HL-60/S4 treated with phorbol 12-myristate 13-acetate at 8.2 ng/mL for 4 days and 3 days (cell line): Measurements from ENCODE around the gene GPHN.

Experiments used
- in situ Hi-C: fragments of 300-500 bp; cut with MboI; formaldehyde crosslinking; loops from 2 replicates; pipeline ENCODE4 v1.15.0; 2022; ENCODE audit warnings: low sequenced_read_pairs

GPHN gene

GRCh38 chr14:66596241-66596985 is 88.5 kb downstream of the GPHN start:
- in situ Hi-C loops, result no loop called here

GRCh38 chr14:66600416-66600815 is 92.5 kb downstream of the GPHN start:
- in situ Hi-C loops, result no loop called here

- in situ Hi-C loops, result no loop called here
Observed at GRCh38 chr14:66601932-66602578, 94.1 kb downstream of the GPHN start.

- in situ Hi-C loops, result no loop called here
Observed at GRCh38 chr14:66603945-66604344, 96.0 kb downstream of the GPHN start.

- in situ Hi-C loops, result no loop called here
Observed at GRCh38 chr14:66606826-66607225, 98.9 kb downstream of the GPHN start.

GRCh38 chr14:66610154-66610563 is 102.2 kb downstream of the GPHN start:
- in situ Hi-C loops, result no loop called here

- in situ Hi-C loops, result no loop called here
Observed at GRCh38 chr14:66613344-66613743, 105.4 kb downstream of the GPHN start.

- in situ Hi-C loops, result no loop called here
Observed at GRCh38 chr14:66619952-66620351, 112.0 kb downstream of the GPHN start.

GRCh38 chr14:66623838-66624237 is 115.9 kb downstream of the GPHN start:
- in situ Hi-C loops, result no loop called here

- in situ Hi-C loops, result no loop called here
Observed at GRCh38 chr14:66624336-66624937, 116.5 kb downstream of the GPHN start.

- in situ Hi-C loops, result no loop called here
Observed at GRCh38 chr14:66628636-66629035, 120.7 kb downstream of the GPHN start.

GRCh38 chr14:66629499-66629898 is 121.6 kb downstream of the GPHN start:
- in situ Hi-C loops, result no loop called here

GRCh38 chr14:66634876-66635275 is 126.9 kb downstream of the GPHN start:
- in situ Hi-C loops, result no loop called here

GRCh38 chr14:66635435-66635834 is 127.5 kb downstream of the GPHN start:
- in situ Hi-C loops, result no loop called here

GRCh38 chr14:66636240-66636639 is 128.3 kb downstream of the GPHN start:
- in situ Hi-C loops, result no loop called here

GRCh38 chr14:66638689-66639088 is 130.7 kb downstream of the GPHN start:
- in situ Hi-C loops, result no loop called here

GRCh38 chr14:66641861-66642635 is 134.1 kb downstream of the GPHN start:
- in situ Hi-C loops, result no loop called here

- in situ Hi-C loops, result no loop called here
Observed at GRCh38 chr14:66643344-66643743, 135.4 kb downstream of the GPHN start.

GRCh38 chr14:66645716-66646115 is 137.8 kb downstream of the GPHN start:
- in situ Hi-C loops, result no loop called here

- in situ Hi-C loops, result no loop called here
Observed at GRCh38 chr14:66649498-66649897, 141.6 kb downstream of the GPHN start.

GRCh38 chr14:66650491-66650911 is 142.6 kb downstream of the GPHN start:
- in situ Hi-C loops, result no loop called here
